NCI-H2107 (cell line): ENCODE data around the gene WNK2.
"Not testable (repeated sequence)": the region's sequence is repeated elsewhere in the genome, so short reads cannot be mapped to it uniquely, and the experiment has no call there.

Experiments
- DNase-seq: peaks from one replicate; lab custom pipeline; 2025; lab: John Stamatoyannopoulos, UW

The WNK2 gene

DNA sequence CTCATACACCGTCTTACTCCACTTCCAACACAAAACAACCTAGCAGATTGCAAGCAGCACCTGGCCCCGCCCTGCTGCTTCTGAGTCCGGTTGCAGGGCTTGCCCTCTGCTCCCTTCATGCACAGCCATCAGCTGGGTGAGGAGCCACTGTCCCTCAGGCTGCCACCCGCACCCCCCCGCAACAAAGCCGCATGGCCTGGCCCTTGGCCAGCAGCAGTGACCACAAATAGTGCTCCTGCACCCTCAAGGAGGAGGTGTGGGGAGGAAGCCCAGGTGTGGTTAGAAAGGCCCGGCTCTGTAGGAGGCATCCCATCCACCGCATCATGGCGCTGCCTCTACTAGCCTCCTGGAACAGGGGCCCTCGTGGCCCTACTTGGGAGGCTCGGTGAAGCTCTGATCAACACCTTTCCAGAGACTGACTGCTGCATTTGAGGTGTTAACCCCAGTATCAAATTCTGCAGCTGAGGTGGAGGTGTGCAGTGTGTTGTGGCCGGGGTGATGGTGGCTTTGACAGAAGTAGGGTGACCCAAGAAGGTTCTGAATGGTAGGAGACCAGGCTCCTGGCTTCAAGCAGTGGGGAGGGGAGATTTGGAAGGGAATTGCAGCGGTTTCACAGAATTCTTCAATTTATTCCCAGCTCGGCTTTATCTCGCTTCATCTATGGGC lies 52.7 kb downstream of the WNK2 start:
- DNase-seq, result no peak

DNA sequence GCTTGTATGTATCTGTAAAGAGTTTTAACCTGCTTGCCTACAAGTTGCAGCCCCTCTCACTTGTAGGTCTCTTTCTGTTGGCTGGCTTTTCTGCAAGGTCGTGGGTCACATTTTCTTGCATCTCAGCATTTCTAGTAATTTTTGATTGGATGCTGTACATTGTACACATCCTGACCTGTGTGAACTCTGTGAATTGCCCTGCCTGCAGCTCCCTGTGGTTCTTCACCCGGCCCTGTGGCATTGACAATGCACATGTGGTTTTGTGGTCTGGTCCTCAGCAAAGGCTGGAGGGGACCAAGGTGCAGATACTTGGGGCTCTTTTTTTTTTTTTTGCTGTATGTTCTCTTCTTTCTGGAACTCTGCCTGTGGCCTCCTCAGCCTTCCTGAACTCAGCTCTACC lies 53.6 kb downstream of the WNK2 start:
- DNase-seq, result no peak

DNA sequence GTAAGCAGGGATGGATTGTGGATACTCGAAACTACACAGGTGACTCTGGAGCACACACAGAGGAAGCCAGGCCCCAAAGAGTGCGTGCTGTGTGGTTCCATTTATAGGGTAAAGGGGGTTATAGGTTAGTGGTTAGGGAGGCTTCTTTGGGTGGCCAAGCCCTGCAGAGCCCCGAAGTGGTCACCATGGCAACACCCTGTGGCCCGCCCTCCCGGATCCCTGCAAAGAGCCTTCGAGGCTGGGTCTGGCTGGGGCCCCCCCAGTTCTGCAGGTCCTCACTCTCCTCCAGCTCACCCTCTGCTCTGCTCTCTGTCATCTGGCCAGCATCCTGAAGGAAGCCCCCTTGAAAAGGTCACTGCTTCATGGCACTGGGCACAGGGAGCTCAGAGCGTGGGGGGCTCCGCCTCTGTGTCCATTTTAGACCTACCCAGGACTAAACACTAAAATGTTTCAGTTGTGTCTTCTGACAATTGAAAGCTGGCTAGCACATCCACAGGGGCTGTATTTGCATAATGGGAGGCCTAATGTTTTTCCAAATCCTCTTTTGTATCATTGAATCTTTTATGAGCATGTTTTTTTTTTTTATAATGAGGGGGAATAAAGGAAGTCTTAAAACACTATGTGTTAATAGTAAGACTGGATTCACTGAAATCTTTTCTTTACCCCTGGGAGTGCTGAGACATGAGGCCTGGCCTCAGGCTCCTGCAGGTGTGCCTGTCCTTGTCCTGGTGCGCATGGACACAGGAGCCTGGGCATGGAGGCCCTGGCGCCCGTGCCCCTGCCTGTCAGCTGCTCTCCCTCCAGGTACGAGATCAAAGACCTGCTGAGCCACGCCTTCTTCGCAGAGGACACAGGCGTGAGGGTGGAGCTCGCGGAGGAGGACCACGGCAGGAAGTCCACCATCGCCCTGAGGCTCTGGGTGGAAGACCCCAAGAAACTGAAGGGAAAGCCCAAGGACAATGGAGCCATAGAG lies 55.3 kb downstream of the WNK2 start:
- no peak for DNase-seq

DNA sequence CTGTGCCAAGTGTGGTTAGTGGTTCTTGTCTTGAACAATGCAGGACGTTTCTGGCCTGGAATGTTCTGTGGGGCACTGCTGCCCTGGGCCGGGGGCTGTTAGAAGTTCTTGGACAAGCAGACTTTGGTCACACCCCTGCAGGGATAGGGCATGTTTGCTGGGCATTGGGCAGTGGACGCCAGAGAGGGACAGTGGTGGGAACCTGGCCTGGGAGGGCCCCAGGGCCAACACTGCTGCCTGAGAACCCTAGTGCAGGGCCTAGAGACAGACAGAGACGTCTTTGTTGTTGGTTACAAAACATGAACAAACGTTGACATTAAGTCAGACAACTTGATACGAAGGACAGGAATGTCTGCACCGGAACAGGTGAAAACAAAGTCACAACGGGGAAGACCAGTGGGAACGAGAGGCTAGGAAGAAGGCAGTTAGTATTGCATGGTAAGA lies 57.0 kb downstream of the WNK2 start:
- DNase-seq, result no peak

DNA sequence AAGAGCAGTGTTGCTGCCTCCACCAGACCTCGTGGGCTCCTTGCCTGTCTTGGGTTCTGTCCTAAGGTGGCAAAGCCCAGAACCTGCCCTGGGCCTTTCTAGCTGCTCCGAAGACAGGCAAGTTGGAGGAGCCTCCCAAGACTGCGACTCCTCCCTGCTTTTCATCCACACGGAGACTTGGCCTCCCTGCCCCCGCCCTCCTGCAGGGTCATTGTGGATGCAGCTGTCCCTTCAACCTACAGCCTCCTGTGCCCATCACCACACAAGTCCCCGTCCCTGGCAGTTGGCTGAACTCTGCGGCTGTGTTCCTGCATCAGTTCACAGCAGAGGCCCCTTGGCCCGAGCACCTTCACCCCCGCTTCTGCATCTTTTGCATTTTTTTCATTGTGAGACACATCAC lies 59.2 kb downstream of the WNK2 start:
- no peak for DNase-seq

DNA sequence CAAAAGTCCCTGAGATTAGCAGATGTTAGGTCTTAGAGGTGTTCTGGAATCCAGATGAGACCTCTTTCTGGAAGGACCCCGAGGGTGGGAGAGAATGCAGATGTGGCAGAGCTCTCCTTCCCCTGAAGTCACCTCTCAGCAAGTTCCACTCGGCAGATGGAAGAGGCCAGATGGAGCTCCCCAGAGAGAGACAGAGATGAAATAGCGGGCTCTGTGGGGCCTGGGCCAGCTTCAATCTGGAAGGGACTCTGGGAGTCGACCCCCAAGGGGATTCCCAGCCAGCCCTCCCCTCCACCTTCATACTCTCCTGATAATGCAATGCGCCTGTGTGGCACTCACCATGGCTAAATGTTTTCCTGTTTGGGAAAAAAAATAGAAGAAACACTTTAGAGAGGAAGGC lies 60.2 kb downstream of the WNK2 start:
- DNase-seq, result no peak

DNA sequence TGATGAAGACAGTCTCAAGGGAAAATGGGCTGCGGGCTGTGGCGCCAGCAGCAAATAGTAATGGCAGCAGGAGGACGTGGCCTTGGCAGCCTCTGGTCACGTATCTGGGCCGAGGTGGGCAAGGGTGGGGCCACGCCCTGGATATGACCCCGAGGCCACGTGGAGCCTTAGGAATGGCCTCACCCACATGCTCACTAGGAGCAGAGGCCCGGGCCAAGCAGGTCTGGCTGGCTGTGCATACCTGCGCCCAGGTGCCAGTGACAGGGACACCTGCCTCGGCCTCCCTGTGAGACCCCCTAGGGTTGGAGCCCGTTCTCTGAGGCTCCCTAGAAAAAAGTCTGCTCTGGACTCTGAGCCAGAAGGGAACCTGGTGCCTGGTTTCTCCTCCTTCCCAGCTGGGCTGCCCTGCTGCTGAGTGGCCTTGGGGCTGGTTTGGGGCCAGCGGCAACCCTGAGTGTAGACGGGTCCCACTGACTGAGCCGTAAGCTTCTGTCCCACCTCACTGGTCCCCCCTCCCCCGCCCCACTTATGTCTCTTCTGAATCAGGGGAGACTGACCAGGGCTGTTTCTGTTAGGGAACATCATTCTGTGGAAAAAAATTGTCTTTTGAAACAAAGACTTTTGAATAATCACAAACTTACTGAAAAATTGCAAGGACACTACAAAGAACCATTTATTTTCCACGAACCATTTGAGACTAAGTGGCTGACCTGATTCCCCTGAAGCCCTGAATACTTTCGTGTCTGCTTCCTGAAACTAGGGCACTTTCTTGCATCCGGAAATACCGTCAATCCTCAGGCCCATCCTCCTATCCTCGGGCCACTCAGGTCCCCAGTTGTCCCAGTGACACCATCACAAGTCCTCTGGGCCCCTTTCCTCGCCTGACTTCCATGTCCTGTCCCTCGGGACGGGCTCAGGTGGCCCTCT lies 60.8 kb downstream of the WNK2 start:
- DNase-seq, result no peak

DNA sequence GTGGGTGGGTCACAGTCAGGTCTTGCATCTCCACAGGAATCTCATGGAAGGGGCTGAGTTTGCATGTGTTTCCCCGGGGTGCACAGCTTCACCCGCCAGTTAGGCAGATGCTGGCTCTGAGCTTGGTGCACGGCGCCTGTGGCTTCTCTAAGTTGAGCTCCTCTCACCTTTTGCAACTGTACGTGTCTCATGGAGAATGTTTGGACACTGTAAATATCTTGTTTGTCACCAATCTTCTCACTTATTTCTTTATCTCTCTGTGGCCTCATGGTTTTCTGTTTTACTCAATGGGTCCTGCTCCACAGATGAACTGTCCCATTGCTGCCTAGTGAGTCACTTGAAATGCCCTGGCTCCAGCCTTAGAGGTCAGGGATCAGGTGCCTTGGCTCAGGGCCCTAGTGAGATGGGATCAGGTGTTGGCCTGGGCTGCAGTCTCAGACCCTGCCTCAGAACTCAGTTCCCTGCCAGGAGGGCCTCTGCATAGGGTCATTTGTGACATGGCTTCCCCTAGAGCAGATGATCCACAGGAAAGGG lies 61.6 kb downstream of the WNK2 start:
- no peak for DNase-seq

DNA sequence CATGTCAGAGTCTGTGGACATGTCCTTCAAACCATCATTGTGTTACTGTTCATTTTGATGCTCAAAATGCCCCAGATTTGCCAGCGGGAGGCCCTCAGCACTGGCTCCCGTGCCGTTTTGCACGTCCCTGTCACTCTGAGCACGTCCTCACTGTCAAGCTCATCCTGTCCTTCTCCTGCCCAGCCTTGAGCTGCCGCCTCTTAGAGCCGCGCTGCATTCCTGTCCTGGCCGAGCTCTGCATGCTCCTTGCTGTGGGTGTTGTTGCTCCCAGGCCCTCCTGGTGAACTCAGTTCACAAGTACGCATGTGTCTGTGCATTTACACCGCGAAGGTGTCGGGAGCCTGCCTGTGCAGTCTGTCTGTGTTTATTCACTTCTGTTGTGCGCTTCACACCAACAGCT lies 62.2 kb downstream of the WNK2 start:
- no peak for DNase-seq

DNA sequence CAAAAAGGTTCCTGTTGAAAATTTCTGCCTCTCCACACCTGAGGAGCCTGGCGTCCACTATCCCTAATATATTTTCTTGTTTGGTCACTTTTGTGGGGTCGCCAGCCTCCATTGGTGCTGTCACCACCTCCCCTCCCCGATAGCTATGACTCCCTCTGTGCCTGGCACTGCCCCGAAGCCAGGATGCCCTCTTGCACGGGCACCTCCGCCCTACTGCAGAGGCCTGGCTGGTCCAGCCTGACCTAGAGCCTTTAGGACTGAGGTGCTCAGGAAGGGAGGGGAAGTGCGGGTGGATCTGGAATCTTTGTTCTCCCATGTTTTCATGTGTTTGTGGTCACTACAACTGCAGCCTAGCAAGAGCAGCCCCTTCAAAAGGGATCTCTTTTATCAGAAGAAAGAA lies 62.6 kb downstream of the WNK2 start:
- no peak for DNase-seq

DNA sequence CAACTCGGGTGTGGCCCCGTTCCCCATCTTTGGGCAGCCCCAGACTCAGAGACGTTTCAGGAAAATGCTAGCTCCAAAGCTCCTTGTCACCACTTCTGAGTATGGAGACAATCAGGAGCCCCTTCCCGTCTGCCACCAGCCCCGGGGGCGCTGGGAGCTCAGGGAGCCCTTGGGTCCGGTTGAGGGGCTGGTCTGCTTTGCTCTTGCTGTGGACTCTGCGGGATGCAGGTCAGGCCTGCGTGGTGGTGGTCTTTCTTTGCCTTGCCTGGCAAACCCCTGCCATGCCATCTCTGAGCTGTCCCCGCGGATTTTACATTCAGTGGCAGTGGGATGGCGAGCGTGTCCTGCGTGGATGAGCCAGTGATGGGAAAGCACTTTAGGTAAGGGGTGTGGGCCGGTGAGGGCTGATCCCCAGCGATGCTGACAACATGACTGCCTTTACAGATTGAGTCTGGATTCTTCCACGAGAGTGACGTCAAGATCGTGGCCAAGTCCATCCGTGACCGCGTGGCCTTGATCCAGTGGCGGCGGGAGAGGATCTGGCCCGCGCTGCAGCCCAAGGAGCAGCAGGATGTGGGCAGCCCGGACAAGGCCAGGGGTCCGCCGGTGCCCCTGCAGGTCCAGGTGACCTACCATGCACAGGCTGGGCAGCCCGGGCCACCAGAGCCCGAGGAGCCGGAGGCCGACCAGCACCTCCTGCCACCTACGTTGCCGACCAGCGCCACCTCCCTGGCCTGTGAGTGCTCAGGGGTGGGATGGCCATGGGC lies 63.3 kb downstream of the WNK2 start:
- no peak for DNase-seq

DNA sequence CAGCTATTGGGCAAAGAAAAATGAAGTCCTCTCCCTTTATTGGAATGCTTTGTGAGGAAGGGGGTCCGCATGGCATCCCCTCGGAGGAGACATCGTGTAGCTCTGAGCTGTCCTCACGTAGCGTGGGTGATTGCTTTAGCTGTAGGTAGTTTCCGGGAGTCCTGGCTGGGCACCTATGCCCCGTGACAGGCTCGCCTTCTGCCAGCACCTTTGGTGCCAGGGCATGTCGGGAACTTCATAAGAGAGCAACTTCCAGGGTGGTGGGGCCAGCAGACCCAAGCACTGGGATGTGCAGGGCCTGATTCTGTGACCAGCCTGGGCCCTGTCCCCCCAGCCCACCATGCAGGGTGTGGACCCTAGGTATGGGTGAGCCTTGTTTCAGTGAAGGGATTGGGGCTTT lies 64.0 kb downstream of the WNK2 start:
- no peak for DNase-seq

DNA sequence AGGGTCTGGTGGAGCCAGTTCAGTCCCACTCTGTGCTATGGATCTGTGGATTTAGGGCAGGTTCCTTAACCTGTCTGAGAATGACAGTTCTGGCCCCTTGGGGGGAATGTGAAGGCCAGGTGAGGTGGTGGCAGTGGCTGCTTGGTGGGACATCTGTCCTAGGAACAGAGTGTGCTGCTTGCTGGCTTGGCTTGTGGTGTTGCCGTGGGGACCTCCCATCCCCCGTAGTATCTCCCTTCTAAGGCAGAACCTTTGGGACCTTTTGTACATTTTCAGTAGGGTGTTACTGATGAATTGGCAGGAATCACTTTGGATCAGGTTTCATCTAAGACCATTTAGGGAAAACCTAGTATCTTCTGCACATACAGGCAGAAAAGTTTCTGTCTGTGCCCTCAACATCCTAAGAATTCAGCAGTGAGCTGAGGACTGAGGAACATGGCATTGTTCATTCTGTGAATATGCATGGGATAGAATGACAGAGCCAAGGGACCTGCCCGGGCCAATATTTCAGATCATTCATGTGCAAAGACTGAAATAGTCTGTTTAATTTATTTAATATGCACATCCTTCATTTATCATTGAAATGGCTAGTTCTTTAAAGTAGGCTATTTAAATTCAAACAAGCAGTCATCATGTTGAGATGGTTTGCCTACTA lies 64.6 kb downstream of the WNK2 start:
- no peak for DNase-seq

DNA sequence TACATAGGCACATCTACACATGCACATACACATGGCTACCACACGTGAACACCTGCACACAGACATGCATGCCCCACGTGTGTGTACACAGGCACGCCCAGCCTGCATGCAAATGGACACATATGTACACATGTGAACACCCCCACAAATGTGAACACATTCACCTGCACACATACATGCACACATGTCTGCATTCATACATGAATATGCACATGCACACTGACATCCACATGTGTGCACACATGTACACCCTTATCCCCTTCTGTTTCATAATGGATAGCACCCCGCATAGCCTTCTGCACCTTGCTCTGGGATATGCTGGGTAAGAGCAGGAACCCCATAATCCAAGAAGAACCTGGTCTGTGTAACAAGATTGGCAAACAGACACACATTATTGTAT lies 66.2 kb downstream of the WNK2 start:
- no peak for DNase-seq

DNA sequence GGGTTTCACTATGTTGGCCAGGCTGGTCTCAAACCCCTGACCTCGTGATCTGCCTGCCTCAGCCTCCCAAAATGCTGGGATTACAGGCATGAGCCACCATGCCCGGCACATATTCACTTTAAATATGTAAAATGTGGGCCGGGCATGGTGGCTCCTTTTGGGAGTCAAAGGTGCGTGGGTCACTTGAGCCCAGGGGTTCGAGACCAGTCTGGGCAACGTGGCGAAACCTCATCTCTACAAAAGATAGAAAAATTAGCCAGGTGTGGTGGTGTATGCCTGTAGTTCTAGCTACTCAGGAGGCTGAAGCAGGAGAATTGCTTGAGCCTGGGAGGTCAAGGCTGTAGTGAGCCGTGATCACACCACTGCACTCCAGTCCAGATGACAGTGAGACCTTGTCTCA lies 67.4 kb downstream of the WNK2 start:
- DNase-seq, result not testable (repeated sequence)

DNA sequence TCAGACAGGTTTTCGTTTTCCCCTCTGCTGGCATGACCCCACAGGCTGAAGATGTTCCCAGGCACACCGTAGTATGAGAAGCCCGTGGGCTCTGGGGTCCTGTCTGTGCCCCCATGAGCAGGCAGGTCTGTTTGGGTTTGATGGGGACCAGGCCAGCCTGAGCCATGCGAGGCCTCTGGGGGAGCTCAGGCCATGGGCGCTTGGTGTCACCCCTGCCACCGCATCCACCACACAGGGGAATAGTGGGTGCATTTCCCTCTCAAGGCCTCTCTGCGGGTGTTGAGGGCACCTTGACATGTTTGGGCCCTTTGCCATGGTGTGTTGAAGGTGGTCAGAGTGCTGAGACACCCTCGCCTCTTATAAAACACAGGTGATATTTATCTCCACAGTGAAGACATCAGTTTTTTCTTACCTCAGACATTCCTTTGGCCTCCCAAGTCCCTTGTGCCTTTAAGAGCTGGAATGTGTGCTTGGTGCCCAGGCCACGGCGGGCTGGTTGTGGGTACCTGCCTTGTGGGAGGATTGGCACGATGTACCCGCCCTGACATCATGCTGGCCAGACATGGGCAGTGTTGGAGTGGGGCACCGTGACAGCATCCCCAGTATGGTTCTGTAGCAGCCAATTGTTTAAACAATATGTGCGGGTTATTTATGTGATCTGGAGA lies 68.3 kb downstream of the WNK2 start:
- no peak for DNase-seq

DNA sequence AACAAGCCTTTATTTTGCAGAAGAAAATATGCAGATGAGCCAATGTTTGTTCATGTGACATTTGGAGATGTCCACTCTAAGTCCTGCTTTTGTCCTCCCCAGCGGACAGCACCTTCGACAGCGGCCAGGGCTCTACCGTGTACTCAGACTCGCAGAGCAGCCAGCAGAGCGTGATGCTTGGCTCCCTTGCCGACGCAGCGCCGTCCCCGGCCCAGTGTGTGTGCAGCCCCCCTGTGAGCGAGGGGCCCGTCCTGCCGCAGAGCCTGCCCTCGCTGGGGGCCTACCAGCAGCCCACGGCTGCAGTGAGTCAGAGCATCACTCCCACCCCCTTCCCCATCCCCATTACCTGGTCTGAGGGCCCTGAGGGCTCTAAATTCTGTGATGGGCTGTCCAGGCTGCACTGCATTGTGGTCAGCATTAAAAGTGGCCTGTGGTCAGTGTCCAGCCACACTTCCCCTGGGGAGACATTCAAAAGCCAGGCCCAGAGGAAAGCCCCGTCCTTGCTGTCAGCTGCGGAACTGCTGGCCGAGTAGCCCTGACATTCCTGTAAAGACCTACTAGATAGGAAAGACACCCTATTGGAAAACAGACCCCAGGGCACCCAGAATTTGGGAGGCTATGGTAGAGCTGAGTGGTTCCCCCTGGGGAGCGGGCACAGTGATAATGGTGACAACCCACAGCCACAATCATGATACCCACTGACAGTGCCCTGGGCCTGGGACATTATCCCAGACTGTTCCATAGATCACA lies 69.0 kb downstream of the WNK2 start:
- no peak for DNase-seq

DNA sequence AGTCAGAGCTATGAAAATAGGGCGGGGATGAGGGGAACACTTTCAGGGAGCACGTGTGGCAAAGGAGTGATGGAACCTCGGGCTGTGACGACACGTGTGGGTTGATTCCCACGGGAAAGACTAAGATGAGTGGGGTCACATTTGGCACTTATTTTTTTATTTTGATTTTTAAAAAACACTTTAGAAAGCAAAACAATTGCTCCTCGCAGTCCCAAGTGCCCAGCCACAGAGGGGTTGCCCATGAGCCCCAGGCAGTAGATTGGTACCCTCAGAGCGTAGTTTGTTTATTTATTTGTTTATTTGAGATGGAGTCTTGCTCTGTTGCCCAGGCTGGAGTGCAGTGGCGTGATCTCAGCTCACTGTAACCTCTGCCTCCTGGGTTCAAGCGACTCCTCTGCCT lies 69.7 kb downstream of the WNK2 start:
- no peak for DNase-seq

DNA sequence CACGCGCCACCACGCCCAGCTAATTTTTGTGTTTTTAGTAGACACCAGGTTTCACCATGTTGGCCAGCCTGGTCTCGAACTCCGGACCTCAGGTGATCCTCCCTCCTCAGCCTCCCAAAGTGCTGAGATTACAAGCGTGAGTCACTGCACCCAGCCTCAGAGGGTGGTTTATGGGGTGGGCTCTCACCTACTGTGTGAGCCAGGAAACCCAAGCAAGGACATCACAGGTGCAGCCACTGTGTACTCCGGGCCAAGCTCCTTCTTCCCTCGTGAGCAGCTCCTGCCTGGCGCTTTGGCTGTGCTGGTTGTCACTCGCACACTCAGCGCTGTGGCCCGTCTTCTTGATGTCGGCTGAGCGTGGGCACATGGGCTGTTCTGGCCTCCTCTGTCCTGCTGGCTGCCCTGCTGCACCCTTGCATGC lies 70.1 kb downstream of the WNK2 start:
- no peak for DNase-seq
